ENCODE measurements around the gene SPESP1.
"Not testable (repeated sequence)": the region's sequence is repeated elsewhere in the genome, so short reads cannot be mapped to it uniquely, and the experiment has no call there.

SPESP1 gene

DNA sequence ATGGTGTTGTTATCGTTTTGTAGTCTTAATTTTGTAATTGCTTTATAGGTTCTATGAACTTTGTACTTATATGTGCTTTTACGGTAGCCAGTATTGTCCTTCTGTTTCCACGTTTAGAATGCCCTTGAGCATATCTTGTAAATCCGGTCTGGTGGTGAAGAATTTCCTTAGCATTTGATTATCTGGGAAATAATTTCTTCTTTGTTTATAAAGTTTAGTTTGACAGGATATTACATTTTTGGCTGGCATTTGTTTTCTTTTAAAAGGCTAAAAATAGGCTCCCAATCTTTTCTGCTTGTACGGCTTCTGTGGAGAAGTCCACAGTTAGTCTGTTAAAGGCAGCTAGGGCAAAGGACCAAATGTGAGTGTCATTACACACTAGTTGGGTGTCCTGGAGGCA is 36.7 kb downstream of the SPESP1 start:
- DNase-seq: no peak

DNA sequence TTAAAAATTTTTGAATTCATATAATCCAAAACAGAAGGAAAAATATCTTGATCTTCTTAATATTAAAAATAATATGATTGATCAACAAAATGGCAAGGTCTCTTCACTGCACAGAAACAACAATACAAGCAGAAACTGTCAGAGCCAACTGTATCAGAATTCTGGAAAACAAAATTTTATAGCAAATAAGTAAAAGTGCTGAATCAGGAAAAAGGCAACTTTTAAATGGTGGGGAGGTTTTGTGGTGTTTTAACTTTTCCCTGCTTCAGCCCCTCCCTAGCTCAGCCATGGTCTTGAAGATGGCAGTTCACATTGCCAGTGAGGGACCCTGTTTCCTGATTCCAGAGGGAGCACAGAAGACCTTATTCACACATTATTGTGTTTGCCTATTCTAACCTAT is 37.6 kb downstream of the SPESP1 start:
- no peak for DNase-seq

DNA sequence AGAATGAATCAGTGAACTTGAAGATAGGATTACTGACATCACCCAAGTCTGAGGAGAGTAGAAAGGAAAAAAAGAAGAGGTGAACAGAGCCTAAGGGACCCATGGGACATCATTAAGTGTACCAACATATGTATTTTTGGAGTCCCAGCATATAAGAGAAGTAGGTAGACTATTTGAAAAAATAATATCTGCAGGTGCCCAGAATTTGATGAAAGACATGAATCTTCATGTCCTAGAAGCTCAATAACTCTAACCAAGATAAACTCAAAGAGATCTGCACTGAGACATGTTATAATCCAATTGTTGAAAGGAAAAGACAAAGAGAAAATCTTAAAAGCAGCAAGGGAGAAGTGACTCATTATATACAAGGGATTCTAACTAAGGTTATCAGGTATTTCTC is 39.0 kb downstream of the SPESP1 start:
- DNase-seq: no peak

DNA sequence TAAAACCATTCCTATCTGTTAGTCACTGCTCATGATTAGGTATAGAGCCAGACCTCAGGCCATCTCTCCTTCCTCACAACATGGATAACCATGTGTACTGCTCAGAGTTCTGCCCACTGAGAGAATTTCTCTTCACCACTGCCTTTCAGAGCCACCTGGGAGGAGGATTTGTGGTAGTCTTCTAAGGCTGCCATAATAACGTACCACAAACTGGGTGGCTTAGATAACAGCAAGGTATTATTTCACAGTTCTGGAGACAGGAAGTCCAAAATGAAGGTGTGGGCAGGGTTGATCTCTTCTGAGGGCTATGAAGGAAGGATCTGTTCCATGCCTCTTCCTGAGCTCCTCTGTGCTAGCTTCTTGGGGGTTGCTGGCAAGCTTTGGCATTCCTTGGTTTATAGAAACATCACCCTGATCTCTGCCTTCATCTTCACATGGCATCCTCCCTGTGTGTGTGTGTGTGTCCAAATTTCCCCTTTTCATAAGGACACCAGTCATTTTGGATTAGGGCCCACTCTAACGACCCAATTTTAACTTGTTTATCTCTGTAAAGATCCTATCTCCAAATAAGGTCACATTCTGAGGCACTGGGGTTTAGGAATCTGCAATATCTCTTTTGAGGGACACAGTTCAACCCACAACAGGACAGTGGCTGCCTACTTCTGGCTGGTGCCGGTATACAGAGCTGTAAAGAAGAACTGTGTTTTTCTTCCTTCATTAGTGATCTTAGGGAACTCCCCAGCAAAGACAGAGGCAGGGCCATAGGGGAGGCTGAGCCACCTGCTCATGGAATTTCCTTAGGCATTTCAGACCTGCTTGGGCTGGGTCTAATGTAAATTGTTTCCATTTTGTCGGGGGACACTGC is 42.1 kb downstream of the SPESP1 start:
- no peak for DNase-seq

GRCh38 chr15:68975651-68976160 is 45.4 kb downstream of the SPESP1 start:
- not testable (repeated sequence) for DNase-seq

DNA sequence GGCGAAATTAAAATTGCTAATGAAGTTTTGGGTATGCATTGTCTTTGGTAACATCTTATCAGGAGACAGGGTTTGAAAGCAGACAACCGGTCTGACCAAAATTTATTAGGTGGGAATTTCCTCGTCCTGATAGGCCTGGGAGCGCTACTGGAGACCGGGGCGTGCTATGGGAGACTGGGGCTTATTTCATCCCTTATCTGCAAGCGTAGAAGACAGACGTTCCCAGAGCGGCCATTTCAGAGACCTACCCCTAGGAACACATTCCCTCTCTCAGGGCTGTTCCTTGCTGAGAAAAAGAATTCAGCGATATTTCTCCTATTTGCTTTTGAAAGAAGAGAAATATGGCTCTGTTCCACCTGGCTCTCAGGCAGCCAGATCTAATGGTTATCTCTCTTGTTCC is 47.1 kb downstream of the SPESP1 start:
- not testable (repeated sequence) for DNase-seq

DNA sequence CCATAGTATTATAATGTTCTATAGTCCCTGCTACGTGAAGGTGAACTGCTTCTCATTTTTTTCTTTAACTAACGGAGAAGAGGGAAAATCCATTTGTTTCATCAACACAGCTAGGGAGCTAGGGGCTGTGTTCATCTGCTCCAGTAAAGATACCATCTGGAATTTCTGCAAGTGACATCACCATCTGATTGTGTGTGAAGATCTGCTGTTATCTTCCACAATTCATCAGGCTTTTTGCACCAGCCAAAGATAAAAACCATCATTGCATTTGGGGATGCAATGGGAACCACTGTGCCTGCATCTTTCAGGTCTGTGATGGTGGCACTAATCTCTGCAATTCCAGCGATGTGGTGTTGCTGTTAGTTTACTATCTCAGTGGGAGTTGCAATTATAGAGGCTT is 48.7 kb downstream of the SPESP1 start:
- no peak for DNase-seq

DNA sequence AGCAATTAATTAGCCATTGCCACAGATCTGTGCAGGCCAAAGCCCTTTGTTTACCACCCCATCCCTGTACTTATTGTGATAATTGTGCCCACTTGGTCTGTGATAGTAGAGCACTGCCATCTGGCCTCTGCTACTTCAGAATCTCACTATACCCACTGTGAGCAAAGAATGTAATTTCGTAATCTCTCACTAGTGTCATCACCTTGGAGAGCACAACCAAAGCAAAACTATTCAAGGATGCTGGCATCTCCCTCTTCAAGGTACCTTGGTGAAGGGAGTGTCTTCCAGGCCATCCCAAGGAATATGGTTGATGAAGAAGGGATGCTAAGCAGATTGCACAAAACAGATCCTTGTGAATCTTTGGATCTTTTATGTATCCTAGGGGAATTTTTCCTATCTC is 49.5 kb downstream of the SPESP1 start:
- DNase-seq: no peak

DNA sequence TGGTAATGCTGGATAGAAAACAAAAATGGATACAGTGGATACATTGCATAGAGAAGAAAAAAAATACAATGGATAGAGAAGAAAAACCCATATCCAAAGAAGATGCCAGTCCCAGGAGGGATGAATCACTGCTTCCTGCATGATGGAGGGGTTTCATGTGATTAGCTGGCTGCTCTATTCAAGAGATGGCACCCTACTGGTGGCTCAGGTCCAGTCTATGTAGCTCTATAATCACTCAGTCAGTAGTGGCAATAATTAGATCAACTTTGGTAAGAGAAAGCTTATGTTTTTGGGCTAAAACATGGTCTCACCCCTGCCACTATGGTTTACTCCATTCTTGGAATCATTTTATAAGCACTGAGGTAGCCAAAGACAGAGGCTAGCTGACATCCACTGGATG is 50.5 kb downstream of the SPESP1 start:
- no peak for DNase-seq

DNA sequence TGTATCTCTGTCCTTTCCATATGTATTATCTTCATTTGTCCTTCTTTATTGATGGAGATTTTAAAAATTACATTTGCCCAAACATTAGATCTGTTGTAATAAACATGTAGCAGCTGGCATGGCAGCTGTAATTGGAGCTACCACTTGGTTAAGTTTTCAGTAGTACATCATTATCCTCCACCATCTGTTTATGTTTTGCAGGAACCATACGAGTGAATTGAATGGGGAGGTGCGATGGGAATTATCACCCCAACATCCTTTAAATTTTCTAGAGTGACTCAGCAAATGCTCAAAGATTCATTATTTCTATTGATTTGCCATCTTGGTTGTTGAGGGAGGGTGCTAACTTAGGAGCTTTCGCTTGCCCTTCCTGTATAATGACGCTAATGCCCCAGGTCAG is 51.6 kb downstream of the SPESP1 start:
- no peak for DNase-seq

- no peak for DNase-seq
These were observed 52.7 kb downstream of the SPESP1 start for GRCh38 chr15:68982976-68983563.

- no peak for DNase-seq
These were observed 53.7 kb downstream of the SPESP1 start for GRCh38 chr15:68983961-68984481.

DNA sequence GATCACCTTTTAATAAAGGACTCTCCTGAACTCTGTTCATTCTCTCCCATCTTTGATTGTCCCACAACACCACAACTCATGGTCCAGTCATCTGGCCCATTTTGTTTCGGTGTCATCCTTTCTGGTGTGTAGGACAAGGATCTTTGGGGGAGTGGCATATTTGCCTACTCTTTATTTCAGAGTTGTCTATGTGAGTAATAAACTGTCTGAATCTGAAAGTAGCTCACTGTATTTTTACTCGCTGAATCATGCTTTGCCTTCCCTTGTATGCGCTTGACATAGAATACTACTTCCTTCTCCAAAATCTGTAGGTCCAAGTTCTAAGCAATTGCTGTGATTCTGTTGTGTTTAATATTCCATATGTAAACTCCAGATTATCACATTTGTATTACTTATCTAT is 54.3 kb downstream of the SPESP1 start:
- no peak for DNase-seq

GRCh38 chr15:68985361-68985891 is 55.1 kb downstream of the SPESP1 start:
- no peak for DNase-seq

DNA sequence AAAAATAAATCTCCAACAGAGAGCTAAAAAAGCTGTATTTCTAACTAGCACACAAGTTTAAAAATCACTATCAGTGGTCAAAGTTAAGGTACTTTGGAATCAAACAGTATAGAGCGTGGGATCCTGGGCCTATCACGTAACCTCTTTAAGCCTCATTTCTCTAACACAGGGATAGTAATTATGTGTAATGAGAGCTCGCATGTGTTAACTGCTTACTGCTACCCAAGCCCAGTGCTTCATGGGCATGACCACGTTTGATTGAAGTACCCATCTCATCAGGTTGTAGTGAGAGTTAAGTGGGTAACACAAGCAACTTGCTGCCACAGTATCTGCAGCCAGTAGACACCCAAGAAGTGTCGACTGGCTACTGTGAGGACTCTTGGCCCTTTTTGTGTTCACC is 56.0 kb downstream of the SPESP1 start:
- DNase-seq: no peak

GRCh38 chr15:68987120-68987519 is 56.8 kb downstream of the SPESP1 start:
- no peak for DNase-seq

- no peak for DNase-seq
These were observed 57.4 kb downstream of the SPESP1 start for GRCh38 chr15:68987676-68988075.

GRCh38 chr15:68989541-68990230 is 59.4 kb downstream of the SPESP1 start:
- DNase-seq: no peak

GRCh38 chr15:68990231-68990991 is 60.1 kb downstream of the SPESP1 start:
- DNase-seq: no peak

DNA sequence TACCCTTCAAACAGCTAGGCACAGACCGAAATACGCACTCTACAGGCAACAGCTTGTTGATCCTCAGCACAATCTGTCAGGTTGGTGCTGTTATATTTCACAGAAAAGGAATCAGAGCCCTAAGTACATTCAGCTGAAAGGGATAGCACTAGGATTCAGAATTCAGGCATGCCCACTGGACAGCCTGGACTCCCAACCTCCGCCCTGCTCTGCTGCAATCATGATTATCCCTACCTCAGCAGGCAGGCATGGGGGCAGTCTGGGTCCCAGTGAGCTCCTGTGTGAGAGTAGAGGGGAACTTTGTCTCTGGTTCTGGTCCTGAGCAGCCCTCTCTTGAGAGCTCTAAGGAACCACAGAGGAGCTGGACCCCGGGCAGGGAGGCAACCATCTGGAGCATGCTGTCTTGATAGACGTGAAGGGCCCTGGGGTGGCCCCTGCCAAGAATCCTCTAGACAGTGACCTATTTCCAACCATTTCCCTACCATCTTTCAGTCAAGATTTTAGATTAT is 60.7 kb downstream of the SPESP1 start:
- no peak for DNase-seq

DNA sequence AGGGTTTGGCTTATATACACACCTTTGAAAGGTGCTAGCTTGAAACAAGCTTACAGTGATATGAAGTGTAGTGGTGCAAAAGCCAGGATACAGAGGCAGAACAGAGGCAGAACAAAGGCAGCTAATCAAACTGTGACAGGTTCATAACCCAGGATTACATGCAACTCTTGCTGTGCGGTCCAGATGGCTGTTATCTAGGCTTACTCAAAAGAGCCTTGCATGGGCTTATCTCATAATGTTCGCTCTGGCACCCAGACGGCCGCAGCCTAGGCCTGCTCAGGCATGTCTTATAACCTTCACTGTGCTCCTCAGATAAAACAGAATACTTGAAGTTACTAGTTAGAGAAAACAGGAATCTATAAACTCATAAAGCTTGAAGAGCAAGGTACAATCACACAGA is 61.4 kb downstream of the SPESP1 start:
- DNase-seq: no peak

GRCh38 chr15:68992696-68993095 is 62.4 kb downstream of the SPESP1 start:
- no peak for DNase-seq
